HepG2 (cell line): ENCODE results near the gene CENATAC. TPM values are rescaled to one million over a fixed set of nuclear protein-coding genes. Genes with fewer than 3 reads are reported as not detected.

ENCODE experiments used
- CEBPG ChIP-seq: IDR thresholded peaks from 2 replicates; pipeline ENCODE4 v1.6.1; 2016
- DMAP1 ChIP-seq: IDR thresholded peaks from 2 replicates; pipeline ENCODE4 v1.6.1; 2016
- HCFC1 ChIP-seq: fragments of 150-350 bp; IDR thresholded peaks from 2 replicates; pipeline ENCODE4 v1.6.1; 2014; ENCODE audit warnings: low read depth, low read length
- HNRNPL ChIP-seq: fragments of 200-400 bp; formaldehyde crosslinking; IDR thresholded peaks from 2 replicates; pipeline ENCODE4 v1.6.1; 2017; ENCODE audit warnings: mild to moderate bottlenecking, low read depth, low read length
- NFIC ChIP-seq: IDR thresholded peaks from 2 replicates; pipeline ENCODE4 v1.6.1; 2012; ENCODE audit warnings: mild to moderate bottlenecking, low read length, inconsistent platforms
- PITX1 ChIP-seq: sonication (generic); formaldehyde crosslinking; IDR thresholded peaks from 2 replicates; pipeline ENCODE4 v1.5.1; 2020; ENCODE audit warnings: mild to moderate bottlenecking, missing genetic modification reagents
- POGK ChIP-seq: sonication (generic); formaldehyde crosslinking; conservative IDR thresholded peaks from 2 replicates; pipeline ENCODE4 v1.8.0; 2022; ENCODE audit warnings: mild to moderate bottlenecking, moderate library complexity, missing genetic modification reagents
- RNF219 ChIP-seq: sonication (generic); formaldehyde crosslinking; IDR thresholded peaks from 2 replicates; pipeline ENCODE4 v1.5.0; 2020; ENCODE audit warnings: mild to moderate bottlenecking, missing genetic modification reagents
- SALL1 ChIP-seq: sonication (generic); formaldehyde crosslinking; IDR thresholded peaks from 2 replicates; pipeline ENCODE4 v1.8.0; 2022; ENCODE audit warnings: mild to moderate bottlenecking, missing genetic modification reagents
- SP5 ChIP-seq: IDR thresholded peaks from 2 replicates; pipeline ENCODE4 v1.6.1; 2016; ENCODE audit warnings: low read depth, borderline replicate concordance
- SRSF4 ChIP-seq: fragments of 200-400 bp; formaldehyde crosslinking; IDR thresholded peaks from one replicate; pipeline ENCODE4 v1.6.1; 2018; ENCODE audit warnings: mild to moderate bottlenecking, low read depth, low read length, moderate library complexity; ENCODE audit not compliant: poor library complexity, severe bottlenecking
- STAG1 ChIP-seq: sonication (generic); formaldehyde crosslinking; IDR thresholded peaks from 2 replicates; pipeline ENCODE4 v1.4.0; 2020; ENCODE audit warnings: missing genetic modification reagents
- THAP8 ChIP-seq: sonication (generic); formaldehyde crosslinking; IDR thresholded peaks from 2 replicates; pipeline ENCODE4 v1.5.1; 2020; ENCODE audit warnings: missing genetic modification reagents, mild to moderate bottlenecking, borderline replicate concordance
- TP53 ChIP-seq: sonication (generic); formaldehyde crosslinking; conservative IDR thresholded peaks from 2 replicates; pipeline ENCODE4 v1.4.0; 2020; ENCODE audit warnings: missing genetic modification reagents
- ZNF329 ChIP-seq: sonication (generic); formaldehyde crosslinking; IDR thresholded peaks from 2 replicates; pipeline ENCODE4 v1.9.0; 2021; ENCODE audit warnings: low read depth, mild to moderate bottlenecking, missing genetic modification reagents
- ZNF709 ChIP-seq: sonication (generic); formaldehyde crosslinking; IDR thresholded peaks from 2 replicates; pipeline ENCODE4 v1.5.0; 2020; ENCODE audit warnings: mild to moderate bottlenecking, missing genetic modification reagents
- ZNF75D ChIP-seq: sonication (generic); formaldehyde crosslinking; IDR thresholded peaks from 2 replicates; pipeline ENCODE4 v1.8.1; 2023; ENCODE audit warnings: missing genetic modification reagents, mild to moderate bottlenecking, borderline replicate concordance
- ZNF761 ChIP-seq: sonication (generic); formaldehyde crosslinking; conservative IDR thresholded peaks from 2 replicates; pipeline ENCODE4 v1.4.0; 2020; ENCODE audit warnings: mild to moderate bottlenecking, missing genetic modification reagents
- ZSCAN9 ChIP-seq: IDR thresholded peaks from 2 replicates; pipeline ENCODE4 v1.6.1; 2016; ENCODE audit warnings: borderline replicate concordance
- polyA plus RNA-seq, 8 experiments: library from polyadenylated mRNA; depleted of rRNA in 3 of 8; stranded (reverse) in 7 of 8; unstranded in 1 of 8; fragments of >200 nt; fragmentation: Illumina TruSeq in 4 of 8; extraction: Trizol in 4 of 8; gene quantifications; 2 replicates each; pipeline versions ENCODE4 v1.2.1 to v1.2.3, GENCODE V29; 2011 to 2016; ENCODE audit warnings: low read depth in 4 of 8, missing spikeins in 1 of 8, mixed read lengths in 1 of 8; ENCODE audit not compliant: insufficient read depth in 1 of 8
- total RNA-seq, 5 experiments: library from RNA; depleted of rRNA; stranded (reverse); fragments of >200 nt; fragmentation: Illumina TruSeq; extraction: Trizol; gene quantifications; 2 replicates each; pipeline ENCODE4 v1.2.3, GENCODE V29; 2016; ENCODE audit warnings: low read depth in 1 of 5
- TF ChIP-seq, protein P1 (sequence below): sonication (generic); formaldehyde crosslinking; conservative IDR thresholded peaks from 2 replicates; pipeline ENCODE4 v1.4.0; 2020; ENCODE audit warnings: missing genetic modification reagents
- TF ChIP-seq, protein P2 (sequence below): sonication (generic); formaldehyde crosslinking; IDR thresholded peaks from 2 replicates; pipeline ENCODE4 v1.5.0; 2020; ENCODE audit warnings: mild to moderate bottlenecking, missing genetic modification reagents, moderate library complexity

CENATAC gene
- total and polyA plus RNA-seq, 2 of the 13 experiments (the other 11 are each of a cell fraction or from before 2014, with no cell fraction given): 21.7 to 25.0 TPM

DNA sequence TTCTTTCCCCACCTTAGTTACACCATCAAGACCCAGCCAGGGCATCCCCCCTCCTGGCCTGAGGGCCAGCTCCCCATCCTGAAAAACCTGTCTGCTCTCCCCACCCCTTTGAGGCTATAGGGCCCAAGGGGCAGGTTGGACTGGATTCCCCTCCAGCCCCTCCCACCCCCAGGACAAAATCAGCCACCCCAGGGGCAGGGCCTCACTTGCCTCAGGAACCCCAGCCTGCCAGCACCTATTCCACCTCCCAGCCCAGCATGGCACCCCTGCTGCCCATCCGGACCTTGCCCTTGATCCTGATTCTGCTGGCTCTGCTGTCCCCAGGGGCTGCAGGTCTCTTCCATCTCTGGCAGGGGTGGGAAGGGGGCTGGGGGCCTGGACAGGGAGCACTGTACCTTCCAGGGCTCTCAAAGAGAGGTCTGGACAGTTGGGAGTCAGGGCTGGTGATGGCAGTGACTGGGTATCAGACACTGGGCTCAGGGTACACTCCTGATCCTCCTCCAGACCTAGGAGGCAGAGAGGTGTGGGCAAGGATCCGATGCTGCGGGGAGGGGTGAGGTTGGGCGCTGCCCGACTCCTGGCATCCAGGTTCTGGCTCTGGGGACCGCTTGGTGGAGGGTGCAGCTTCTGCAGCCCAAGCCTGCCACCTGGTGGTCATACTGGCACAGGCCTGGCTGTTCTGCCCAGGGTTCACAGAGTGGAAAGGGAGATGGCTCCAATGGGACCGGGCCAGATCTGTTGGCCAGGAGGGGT lies 41.7 kb upstream of the CENATAC start, which contains the start of gene UPK2 (continued):
- TF ChIP-seq CEBPG (0 out of 2 replicates have a peak, but pooled peaks have one; percentile 15), SP5 (CRISPR knock-in tag) (no peak), HNRNPL (peak; percentile 73; the same call in 1 of the 2 replicates), ZNF75D (CRISPR knock-in tag) (no peak), ZNF329 (CRISPR knock-in tag) (no peak), SALL1 (peak; percentile 58; the same call in 1 of the 2 replicates), ZSCAN9 (CRISPR knock-in tag) (no peak), THAP8 (CRISPR knock-in tag) (no peak), SRSF4 (no peak), RNF219 (CRISPR knock-in tag) (no peak), ZNF709 (CRISPR knock-in tag) (no peak), HCFC1 (no peak), TP53 (CRISPR knock-in tag) (no peak), POGK (CRISPR knock-in tag) (no peak), PITX1 (no peak), DMAP1 (CRISPR knock-in tag) (no peak), NFIC (no peak), STAG1 (CRISPR knock-in tag) (peak; percentile 98), ZNF761 (CRISPR knock-in tag) (no peak)
- TF ChIP-seq, protein P1, sequence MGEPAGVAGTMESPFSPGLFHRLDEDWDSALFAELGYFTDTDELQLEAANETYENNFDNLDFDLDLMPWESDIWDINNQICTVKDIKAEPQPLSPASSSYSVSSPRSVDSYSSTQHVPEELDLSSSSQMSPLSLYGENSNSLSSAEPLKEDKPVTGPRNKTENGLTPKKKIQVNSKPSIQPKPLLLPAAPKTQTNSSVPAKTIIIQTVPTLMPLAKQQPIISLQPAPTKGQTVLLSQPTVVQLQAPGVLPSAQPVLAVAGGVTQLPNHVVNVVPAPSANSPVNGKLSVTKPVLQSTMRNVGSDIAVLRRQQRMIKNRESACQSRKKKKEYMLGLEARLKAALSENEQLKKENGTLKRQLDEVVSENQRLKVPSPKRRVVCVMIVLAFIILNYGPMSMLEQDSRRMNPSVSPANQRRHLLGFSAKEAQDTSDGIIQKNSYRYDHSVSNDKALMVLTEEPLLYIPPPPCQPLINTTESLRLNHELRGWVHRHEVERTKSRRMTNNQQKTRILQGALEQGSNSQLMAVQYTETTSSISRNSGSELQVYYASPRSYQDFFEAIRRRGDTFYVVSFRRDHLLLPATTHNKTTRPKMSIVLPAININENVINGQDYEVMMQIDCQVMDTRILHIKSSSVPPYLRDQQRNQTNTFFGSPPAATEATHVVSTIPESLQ (CRISPR knock-in tag): no peak
- TF ChIP-seq, protein P2, sequence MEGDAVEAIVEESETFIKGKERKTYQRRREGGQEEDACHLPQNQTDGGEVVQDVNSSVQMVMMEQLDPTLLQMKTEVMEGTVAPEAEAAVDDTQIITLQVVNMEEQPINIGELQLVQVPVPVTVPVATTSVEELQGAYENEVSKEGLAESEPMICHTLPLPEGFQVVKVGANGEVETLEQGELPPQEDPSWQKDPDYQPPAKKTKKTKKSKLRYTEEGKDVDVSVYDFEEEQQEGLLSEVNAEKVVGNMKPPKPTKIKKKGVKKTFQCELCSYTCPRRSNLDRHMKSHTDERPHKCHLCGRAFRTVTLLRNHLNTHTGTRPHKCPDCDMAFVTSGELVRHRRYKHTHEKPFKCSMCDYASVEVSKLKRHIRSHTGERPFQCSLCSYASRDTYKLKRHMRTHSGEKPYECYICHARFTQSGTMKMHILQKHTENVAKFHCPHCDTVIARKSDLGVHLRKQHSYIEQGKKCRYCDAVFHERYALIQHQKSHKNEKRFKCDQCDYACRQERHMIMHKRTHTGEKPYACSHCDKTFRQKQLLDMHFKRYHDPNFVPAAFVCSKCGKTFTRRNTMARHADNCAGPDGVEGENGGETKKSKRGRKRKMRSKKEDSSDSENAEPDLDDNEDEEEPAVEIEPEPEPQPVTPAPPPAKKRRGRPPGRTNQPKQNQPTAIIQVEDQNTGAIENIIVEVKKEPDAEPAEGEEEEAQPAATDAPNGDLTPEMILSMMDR (CRISPR knock-in tag): peak; percentile 98
